B cell (primary cell): ENCODE data around the gene ZNF423.

Experiments used
- EZH2 ChIP-seq: IDR thresholded peaks from 2 replicates; pipeline ENCODE4 v1.6.1; 2012; ENCODE audit warnings: borderline replicate concordance, low read depth, mild to moderate bottlenecking, moderate library complexity, low read length; ENCODE audit not compliant: insufficient read depth, poor library complexity, severe bottlenecking
- TF ChIP-seq, protein P1 (sequence below): fragments of 200-600 bp; IDR thresholded peaks from one replicate; pipeline ENCODE4 v1.8.0; 2022; ENCODE audit warnings: antibody characterized with exemption, mild to moderate bottlenecking

DNA sequence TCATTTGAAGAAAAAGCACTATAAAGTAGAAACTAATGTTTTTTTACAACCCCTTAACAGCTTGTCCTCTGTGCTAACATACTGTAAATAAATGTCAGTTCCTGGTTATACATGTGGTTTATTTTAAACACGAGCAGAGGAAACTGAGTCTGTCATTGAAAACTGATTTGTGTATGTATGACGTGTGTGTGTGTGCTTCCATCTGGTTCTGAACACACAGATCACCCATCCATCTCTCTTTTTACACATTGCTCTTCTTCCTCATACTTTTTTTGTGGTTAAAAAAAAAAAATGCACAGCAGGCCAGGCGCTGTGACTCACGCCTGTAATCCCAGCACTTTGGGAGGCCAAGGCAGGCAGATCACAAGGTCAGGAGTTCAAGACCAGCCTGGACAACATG is 49.5 kb downstream of the ZNF423 start:
- TF ChIP-seq, protein P1, sequence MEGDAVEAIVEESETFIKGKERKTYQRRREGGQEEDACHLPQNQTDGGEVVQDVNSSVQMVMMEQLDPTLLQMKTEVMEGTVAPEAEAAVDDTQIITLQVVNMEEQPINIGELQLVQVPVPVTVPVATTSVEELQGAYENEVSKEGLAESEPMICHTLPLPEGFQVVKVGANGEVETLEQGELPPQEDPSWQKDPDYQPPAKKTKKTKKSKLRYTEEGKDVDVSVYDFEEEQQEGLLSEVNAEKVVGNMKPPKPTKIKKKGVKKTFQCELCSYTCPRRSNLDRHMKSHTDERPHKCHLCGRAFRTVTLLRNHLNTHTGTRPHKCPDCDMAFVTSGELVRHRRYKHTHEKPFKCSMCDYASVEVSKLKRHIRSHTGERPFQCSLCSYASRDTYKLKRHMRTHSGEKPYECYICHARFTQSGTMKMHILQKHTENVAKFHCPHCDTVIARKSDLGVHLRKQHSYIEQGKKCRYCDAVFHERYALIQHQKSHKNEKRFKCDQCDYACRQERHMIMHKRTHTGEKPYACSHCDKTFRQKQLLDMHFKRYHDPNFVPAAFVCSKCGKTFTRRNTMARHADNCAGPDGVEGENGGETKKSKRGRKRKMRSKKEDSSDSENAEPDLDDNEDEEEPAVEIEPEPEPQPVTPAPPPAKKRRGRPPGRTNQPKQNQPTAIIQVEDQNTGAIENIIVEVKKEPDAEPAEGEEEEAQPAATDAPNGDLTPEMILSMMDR, result no peak
- no peak for TF ChIP-seq EZH2
